ENCODE measurements around the gene CD79A.
"Not testable (repeated sequence)": the region's sequence is repeated elsewhere in the genome, so short reads cannot be mapped to it uniquely, and the experiment has no call there.

Gene CD79A

GRCh38 chr19:41906916-41907680 is 30.0 kb downstream of the CD79A start:
- no peak for DNase-seq

- DNase-seq = no peak
These were observed 31.0 kb downstream of the CD79A start for GRCh38 chr19:41907994-41908615.

GRCh38 chr19:41908724-41909464 is 31.8 kb downstream of the CD79A start:
- DNase-seq = no peak

GRCh38 chr19:41909706-41910105 is 32.6 kb downstream of the CD79A start:
- DNase-seq = no peak

GRCh38 chr19:41910240-41910991 is 33.3 kb downstream of the CD79A start:
- no peak for DNase-seq

- DNase-seq = no peak
These were observed 34.2 kb downstream of the CD79A start for GRCh38 chr19:41910992-41911888.

GRCh38 chr19:41911889-41912731 is 35.0 kb downstream of the CD79A start:
- DNase-seq = no peak

GRCh38 chr19:41912899-41913537 is 35.9 kb downstream of the CD79A start:
- DNase-seq = no peak

- DNase-seq = no peak
These were observed 36.7 kb downstream of the CD79A start for GRCh38 chr19:41913538-41914423.

- DNase-seq = not testable (repeated sequence)
These were observed 37.4 kb downstream of the CD79A start for GRCh38 chr19:41914424-41914834.

- no peak for DNase-seq
These were observed 38.1 kb downstream of the CD79A start for GRCh38 chr19:41915021-41915775.

- no peak for DNase-seq
These were observed 38.8 kb downstream of the CD79A start for GRCh38 chr19:41915776-41916414.

- DNase-seq = no peak
These were observed 40.6 kb downstream of the CD79A start for GRCh38 chr19:41917676-41918075.

- DNase-seq = no peak
These were observed 41.0 kb downstream of the CD79A start for GRCh38 chr19:41918095-41918494.

- no peak for DNase-seq
These were observed 41.7 kb downstream of the CD79A start for GRCh38 chr19:41918653-41919244.

- DNase-seq = no peak
These were observed 43.1 kb downstream of the CD79A start for GRCh38 chr19:41919948-41920712.

Data from NCI-H524 (cell line).